ENCODE data around the gene RCSD1.
"Not testable (repeated sequence)": the region's sequence is repeated elsewhere in the genome, so short reads cannot be mapped to it uniquely, and the experiment has no call there.

Gene RCSD1
- total RNA-seq, result 43.6 to 131 (median 74.3) reads per million in 17 experiments

GRCh38 chr1:167629681-167630567 is at the start of gene RCSD1:
RCSD1 (plus strand) TSS chr1:167630232; CDS start chr1:167630424, 192 bp downstream.
- peak; percentile 56 to 89 (median 76) for DNase-seq

GRCh38 chr1:167582064-167582463 is 48.0 kb upstream of the RCSD1 start:
- DNase-seq, result no peak

GRCh38 chr1:167582722-167583121 is 47.3 kb upstream of the RCSD1 start:
- no peak for DNase-seq

GRCh38 chr1:167584581-167584980 is 45.5 kb upstream of the RCSD1 start:
- no peak for DNase-seq

- peak in 2 of 4 experiments; percentile 32 to 53 for DNase-seq
Observed at GRCh38 chr1:167587342-167587741, 42.7 kb upstream of the RCSD1 start.

GRCh38 chr1:167587872-167588271 is 42.2 kb upstream of the RCSD1 start:
- peak in 2 of 4 experiments; percentile 56 to 58 for DNase-seq

GRCh38 chr1:167588361-167588760 is 41.7 kb upstream of the RCSD1 start:
- peak; percentile 43 to 68 (median 52) for DNase-seq

- DNase-seq, result no peak
Observed at GRCh38 chr1:167592475-167592874, 37.6 kb upstream of the RCSD1 start.

GRCh38 chr1:167593860-167594259 is 36.2 kb upstream of the RCSD1 start:
- no peak for DNase-seq

GRCh38 chr1:167594822-167595221 is 35.2 kb upstream of the RCSD1 start:
- no peak for DNase-seq

- DNase-seq, result peak; percentile 67 to 89 (median 77)
Observed at GRCh38 chr1:167599957-167600581, 30.0 kb upstream of the RCSD1 start.

GRCh38 chr1:167601442-167602383 is 28.3 kb upstream of the RCSD1 start:
- DNase-seq, result peak; percentile 89 to 97 (median 94)

GRCh38 chr1:167602840-167603239 is 27.2 kb upstream of the RCSD1 start:
- DNase-seq, result no peak

- peak; percentile 61 to 80 (median 76) for DNase-seq
Observed at GRCh38 chr1:167605576-167605975, 24.5 kb upstream of the RCSD1 start.

GRCh38 chr1:167611983-167612382 is 18.0 kb upstream of the RCSD1 start:
- no peak for DNase-seq

GRCh38 chr1:167612587-167613385 is 17.2 kb upstream of the RCSD1 start:
- peak; percentile 31 to 85 (median 65) for DNase-seq

GRCh38 chr1:167613984-167614383 is 16.0 kb upstream of the RCSD1 start:
- not testable (repeated sequence) for DNase-seq

- no peak for DNase-seq
Observed at GRCh38 chr1:167614851-167615250, 15.2 kb upstream of the RCSD1 start.

GRCh38 chr1:167616521-167616920 is 13.5 kb upstream of the RCSD1 start:
- no peak for DNase-seq

- DNase-seq, result peak; percentile 74 to 90 (median 87)
Observed at GRCh38 chr1:167617153-167618147, 12.6 kb upstream of the RCSD1 start.

All from suppressor macrophage (primary cell).